ENCODE results near the gene ERMAP.

Gene ERMAP

DNA sequence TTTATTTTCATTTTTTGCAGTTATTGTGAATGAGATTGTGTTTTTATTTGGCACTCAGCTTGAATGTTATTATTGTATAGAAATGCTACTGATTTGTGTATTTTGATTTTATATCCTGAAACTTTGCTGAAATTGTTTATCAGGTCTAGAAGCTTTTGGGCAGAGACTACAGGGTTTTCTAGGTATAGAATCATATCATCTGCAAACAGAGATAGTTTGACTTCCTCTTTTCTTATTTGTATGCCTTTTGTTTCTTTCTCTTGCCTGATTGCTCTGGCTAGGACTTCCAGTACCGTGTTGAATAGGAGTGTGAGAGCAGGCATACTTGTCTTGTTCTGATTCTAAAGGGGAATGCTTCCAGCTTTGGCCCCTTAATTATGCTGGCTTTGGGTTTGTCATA is 56.7 kb downstream of the ERMAP start:
- DNase-seq (ENCODE audit: low read depth), result peak; percentile 27

DNA sequence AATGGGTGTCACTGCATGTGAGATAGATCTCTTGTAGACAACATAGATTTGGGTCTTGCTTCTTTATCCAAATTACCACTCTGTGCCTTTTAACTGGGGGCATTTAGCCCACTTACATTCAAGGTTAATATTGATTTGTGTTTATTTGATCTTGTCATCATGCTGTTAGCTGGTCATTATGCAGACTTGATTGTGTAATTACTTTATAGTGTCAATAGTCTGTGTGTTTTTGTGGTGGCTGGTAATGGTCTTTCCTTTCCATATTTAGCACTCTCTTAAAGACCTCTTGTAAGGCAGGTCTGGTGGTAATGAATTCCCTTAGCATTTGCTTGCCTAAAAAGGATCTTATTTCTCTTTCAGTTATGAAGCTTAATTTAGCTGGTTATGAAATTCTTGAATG is 59.1 kb downstream of the ERMAP start:
- DNase-seq (ENCODE audit: low read depth), result no peak

DNA sequence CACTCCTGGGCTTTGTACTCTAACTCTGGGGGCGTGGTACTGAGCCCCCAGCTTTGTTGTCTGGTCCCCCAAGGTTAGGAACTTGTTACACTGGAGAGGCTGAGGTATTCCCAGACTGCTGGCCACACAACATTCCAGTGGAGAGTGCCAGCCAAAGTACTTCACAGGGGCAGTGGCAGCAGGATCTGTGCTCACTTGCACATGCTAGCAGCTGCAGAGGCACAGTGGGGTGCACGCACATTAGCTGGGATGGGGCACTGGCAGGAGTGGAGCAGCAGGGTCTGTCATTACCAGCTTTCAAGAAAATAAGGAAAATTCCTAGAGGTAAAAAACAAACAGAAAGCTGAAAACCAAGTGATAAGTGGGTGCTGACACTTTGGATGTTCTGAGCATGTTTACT is 60.5 kb downstream of the ERMAP start:
- peak; percentile 7 for DNase-seq (ENCODE audit: low read depth)

DNA sequence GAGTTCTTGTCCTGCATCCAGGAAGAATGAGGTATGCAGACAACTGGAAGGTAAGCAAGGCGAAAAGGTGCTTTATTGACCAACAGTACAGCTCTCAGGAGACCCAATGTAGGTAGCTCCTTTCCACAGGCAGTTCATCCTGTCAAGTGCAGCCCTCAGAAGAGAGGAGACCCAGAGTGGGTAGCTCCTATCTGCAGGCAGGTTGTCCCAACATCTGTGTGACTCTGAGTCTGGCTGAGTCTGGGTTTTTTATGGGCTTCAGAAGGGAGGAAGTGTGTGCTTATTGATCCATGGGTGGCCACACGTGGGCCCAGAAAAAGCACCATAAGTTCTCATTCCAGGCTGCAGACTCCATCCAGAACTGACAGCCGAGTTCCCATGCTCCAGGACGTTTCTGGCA is 63.5 kb downstream of the ERMAP start:
- DNase-seq (ENCODE audit: low read depth), result no peak

DNA sequence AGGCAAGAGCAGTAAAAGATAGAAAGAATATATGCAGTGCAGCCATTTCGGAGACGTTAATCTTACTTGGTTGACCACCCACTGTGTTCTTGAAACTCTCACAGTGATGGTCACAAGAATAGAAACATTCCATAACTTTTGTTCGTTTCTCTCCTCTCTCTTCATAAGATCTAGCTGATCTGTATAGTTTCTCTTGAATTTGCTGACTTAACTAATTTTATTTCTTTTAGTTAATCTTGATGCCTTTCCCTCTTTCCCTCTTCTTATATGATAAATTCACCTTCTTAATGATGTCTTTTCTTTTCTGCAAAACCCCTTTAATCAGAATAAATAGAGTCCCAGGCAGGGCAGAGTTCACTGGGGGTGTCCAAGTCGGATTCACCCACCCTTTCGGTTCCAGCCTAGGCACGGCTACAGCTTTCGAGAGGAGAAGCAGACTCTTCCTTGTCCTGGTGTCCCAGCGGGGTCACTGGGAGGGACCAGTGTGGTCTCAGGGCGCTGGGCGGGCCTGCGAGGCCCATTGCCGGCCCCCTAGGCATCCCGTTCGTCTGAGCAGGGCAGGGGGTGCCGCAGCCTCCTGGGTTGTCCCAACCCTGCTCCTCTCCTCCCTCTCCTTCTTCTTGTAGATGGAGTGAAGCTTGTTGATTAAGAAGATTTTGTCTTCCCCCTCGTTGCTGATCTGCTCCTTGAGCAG is 69.3 kb downstream of the ERMAP start:
- no peak for DNase-seq (ENCODE audit: low read depth)

DNA sequence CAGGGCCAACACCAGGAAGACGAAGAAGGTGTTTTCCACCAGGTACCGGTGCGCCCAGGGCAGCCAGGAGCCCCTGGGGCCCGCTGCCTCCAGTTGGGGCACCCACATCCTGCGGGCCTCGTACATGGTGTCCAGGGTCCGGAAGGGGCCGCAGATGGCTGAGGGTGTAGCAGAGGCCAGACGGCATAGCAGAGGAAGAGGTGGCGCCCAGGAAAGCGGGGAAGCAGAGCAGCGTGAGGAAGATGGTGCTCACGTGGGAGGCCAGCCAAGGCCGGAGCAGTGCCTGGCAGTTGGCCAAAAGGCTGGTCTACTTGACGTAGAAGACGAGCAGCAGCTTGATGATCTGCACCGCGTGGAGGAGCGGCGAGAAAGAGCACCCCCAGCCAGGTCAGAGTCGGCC is 69.9 kb downstream of the ERMAP start:
- DNase-seq (ENCODE audit: low read depth), result no peak

DNA sequence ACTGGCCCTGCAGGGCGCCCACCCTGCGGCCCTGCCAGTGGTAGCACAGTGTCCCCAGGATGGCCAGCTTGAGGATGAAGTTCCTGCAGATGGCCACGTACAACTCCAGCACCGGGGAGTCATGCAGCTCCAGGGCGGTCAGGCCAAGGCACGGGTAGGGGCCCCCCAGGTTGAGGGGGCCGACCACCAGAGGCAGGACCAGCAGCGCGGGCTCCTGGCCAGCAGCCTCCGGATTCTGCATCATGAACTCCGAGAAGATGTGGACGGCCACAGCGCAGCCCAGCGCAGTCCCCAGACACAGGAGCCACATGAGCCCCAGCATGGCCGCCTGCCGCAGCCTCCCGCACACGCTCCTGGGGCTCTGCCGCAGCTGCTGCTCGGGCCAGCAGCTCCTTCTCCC is 70.4 kb downstream of the ERMAP start:
- DNase-seq (ENCODE audit: low read depth), result no peak

DNA sequence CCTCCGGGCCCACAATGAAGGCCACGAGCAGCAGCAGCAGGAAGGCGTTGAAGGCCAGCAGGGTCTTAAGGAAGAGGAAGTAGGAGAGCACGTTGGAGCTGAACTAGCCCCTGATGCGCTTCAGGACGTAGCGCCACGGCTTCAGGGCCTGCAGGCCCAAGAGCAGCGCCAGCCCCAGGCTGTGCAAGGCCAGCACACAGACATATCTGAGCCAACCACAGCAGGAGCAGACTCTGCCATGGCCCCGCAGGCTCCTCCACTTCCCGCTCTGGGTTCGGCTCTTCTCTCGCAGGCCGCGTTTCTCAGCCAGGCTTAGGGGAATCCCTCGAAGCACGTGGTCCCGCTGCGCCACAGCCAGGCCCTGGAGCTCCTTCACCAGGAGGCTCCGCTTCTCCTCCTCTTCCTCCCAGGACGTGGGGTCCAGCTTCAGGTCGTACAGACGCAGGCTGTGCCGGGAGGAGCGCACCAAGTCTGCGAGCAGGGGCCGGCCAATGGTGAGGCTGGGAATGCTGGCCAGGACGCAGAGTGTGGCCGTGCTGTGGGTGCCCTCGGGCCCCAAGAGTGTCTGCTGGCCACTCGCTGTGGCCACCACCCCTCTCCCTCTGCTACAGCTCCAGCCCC is 71.2 kb downstream of the ERMAP start:
- DNase-seq (ENCODE audit: low read depth), result no peak

DNA sequence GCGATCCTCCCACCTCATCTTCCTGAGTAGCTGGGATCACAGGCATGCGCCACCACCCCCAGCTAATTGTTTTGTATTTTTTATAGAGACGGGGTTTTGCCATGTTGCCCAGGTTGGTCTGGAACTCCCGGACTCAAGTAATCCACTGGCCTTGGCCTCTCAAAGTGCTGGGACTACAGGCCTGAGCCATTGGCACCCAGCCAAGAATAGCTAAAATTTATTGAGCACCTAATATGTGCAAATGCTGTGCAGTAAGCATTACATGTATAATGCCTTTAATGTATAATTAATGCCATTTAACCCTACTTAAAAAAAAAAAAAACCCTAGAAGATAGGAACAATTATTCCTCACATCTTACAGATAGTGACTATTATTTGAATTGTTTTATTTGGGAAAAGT is 72.3 kb downstream of the ERMAP start:
- DNase-seq (ENCODE audit: low read depth), result no peak

DNA sequence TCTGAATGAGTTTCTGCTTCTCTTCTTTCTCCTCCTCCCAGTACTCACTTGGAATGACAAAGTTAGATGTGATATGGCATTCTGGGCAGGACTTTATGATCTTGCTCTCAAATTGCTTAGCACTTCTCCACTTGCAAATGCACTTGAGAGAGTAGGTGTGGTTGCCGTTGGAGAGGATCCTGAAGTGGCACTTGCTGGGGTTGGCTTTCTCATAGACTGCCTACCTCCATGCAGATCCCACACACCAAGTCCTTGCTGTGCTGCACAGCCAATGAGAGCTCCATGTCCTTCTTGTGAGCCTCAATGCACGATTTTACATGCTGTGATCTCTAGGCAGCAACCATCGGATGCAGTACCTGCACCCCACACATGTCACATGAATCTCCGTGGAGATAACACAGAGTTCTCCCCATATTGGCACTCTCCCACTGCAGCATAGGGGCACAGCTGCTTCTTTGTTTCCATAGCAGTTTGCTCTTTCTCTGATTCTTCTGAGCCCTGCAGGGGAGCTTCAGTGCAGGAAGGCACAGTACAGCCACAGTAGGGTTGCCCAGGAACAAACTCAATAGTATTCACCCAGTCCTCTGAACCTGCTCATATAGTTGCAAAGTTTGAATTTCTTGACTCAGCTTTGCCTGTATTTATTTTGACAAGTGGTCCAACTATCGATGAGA is 74.7 kb downstream of the ERMAP start:
- no peak for DNase-seq (ENCODE audit: low read depth)

Measured in CMK (cell line).